Activated CD4-positive, alpha-beta T cell treated with anti-CD3 and anti-CD28 coated beads for 36 hours (primary cell): Measurements from ENCODE around the gene SPATA12. TPM values are rescaled to one million over a fixed set of nuclear protein-coding genes. Genes with fewer than 3 reads are reported as not detected.

ENCODE experiments used
- ATAC-seq: fragments of 200-7000 bp; cut with Tn5 transposase; one replicate; pipeline ENCODE4 v1.10.0; 2021; ENCODE audit warnings: mild to moderate bottlenecking, moderate library complexity
- CTCF ChIA-PET: fragments of 350-600 bp; sonication (Branson Sonifier 250); formaldehyde crosslinking; loops from one replicate; lab custom pipeline; 2021; ENCODE audit warnings: antibody characterized with exemption; lab: Charles Lee
- POLR2A ChIA-PET: fragments of 350-600 bp; sonication (Branson Sonifier 250); formaldehyde crosslinking; loops from one replicate; lab custom pipeline; 2021; ENCODE audit warnings: antibody characterized with exemption, inconsistent platforms; lab: Charles Lee
- DNase-seq: peaks from one replicate; pipeline ENCODE4 v3.0.0-alpha.2; 2020
- H3K27ac Mint-ChIP-seq: one replicate; pipeline ENCODE4 v1.8.0; 2021; ENCODE audit warnings: mixed read lengths
- H3K27me3 Mint-ChIP-seq: one replicate; pipeline ENCODE4 v1.8.0; 2021; ENCODE audit warnings: mixed read lengths
- H3K36me3 Mint-ChIP-seq: one replicate; pipeline ENCODE4 v1.8.0; 2021; ENCODE audit warnings: low read depth, mixed read lengths
- H3K4me1 Mint-ChIP-seq: one replicate; pipeline ENCODE4 v1.8.0; 2021; ENCODE audit warnings: mixed read lengths
- H3K4me3 Mint-ChIP-seq: one replicate; pipeline ENCODE4 v1.8.0; 2021; ENCODE audit warnings: mild to moderate bottlenecking, moderate library complexity, mixed read lengths
- H3K9me3 Mint-ChIP-seq: one replicate; pipeline ENCODE4 v1.8.0; 2021; ENCODE audit warnings: low read depth, mixed read lengths
- intact Hi-C, 2 experiments: fragments of 100-400 bp; cut with DNase I in 1 of 2; cut with micrococcal nuclease in 1 of 2; formaldehyde crosslinking; loops; one replicate each; pipeline versions ENCODE4 v1.14.2 to v1.15.1; 2022 to 2024; cut with DNase I, micrococcal nuclease
- total RNA-seq, 2 experiments: library from RNA; stranded (reverse); gene quantifications; one replicate each; pipeline ENCODE4 v1.2.3, GENCODE V29; 2021

The SPATA12 gene
- total RNA-seq, 2 experiments from 2014 or later, result not detected

- Mint-ChIP-seq H3K4me1 (no peaks in the 10 kb centered on the region), H3K9me3 (no peaks in the 10 kb centered on the region), H3K27me3 (no peaks in the 10 kb centered on the region), H3K27ac (no peak overlapping the region), H3K36me3 (no peaks in the 10 kb centered on the region), H3K4me3 (no peak overlapping the region)
- intact Hi-C loops, result no loop called here
- DNase-seq (no peak), ATAC-seq (no peak)
- ChIA-PET CTCF (no interaction called here), POLR2A (no interaction called here)
Measured at GRCh38 chr3:57030721-57031120, 29.7 kb upstream of the SPATA12 start.

DNA sequence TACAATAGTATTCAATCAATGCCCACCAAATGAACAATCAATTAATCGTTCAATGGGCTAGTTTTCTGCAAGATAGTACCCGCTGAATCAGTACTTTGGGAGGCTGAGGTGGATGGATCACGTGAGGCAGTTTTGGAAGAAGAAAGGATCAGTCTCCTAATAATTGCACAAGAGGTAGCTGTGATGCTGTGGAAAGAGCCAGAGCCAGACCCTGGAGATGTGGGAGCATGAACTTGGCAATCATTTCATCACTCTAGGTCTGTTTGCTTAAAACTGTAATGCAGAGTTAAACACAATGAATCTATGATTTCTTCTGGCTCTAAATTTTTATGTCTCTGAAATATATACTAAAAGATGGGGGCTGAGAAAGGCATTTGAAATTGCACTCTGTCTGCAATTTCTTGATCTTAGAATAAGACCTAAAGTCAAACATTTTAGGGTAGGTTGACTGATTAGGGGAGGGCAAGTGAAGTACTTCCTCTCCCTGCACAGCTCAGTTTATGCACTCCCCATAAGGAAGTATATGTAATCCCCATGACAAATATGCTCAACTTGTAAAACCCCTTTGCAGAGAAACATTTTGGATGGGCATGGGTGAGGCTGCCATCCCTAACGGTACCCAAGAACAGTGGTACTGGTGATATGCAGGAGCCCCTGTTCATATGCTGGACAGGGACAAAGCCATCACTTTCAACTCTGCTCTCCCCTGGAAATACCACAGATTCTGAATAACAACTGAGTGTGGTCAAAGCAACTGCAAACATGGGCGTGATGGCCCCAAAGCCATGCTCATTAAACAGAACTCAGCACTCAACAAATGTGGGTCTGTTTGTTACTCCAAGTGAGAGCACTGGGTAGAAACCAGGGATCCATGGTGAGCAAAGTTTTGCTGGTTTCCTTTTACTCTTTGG, 28.6 kb upstream of the SPATA12 start:
- intact Hi-C loops, result no loop called here
- DNase-seq, result no peak
- Mint-ChIP-seq H3K27me3 (no peaks in the 10 kb centered on the region), H3K27ac (no peak overlapping the region), H3K36me3 (no peaks in the 10 kb centered on the region), H3K9me3 (no peaks in the 10 kb centered on the region), H3K4me3 (no peak overlapping the region), H3K4me1 (no peaks in the 10 kb centered on the region)
- CTCF ChIA-PET, result no interaction called here
- POLR2A ChIA-PET, result no interaction called here
- ATAC-seq, result no peak

DNA sequence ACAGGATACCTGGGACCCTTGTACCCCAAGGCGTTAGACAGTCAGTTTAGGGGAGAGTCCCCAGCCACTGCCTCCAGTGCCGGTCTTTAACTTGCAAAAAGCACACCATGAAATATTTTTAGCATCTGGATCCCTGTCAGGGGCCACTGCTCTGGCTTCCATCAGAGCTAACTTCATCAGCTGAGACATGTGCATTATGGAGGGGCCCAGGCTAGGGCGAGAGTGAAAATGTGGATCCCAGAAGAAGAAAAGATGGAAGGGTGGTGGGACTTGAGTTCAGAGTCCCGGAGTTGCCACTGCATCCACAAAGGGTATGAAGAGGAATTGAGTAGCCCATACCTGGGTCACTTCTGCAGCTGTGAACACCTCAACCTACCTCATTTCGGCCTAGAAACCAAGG, 23.5 kb upstream of the SPATA12 start:
- no peak for ATAC-seq
- CTCF ChIA-PET, result no interaction called here
- POLR2A ChIA-PET, result no interaction called here

DNA sequence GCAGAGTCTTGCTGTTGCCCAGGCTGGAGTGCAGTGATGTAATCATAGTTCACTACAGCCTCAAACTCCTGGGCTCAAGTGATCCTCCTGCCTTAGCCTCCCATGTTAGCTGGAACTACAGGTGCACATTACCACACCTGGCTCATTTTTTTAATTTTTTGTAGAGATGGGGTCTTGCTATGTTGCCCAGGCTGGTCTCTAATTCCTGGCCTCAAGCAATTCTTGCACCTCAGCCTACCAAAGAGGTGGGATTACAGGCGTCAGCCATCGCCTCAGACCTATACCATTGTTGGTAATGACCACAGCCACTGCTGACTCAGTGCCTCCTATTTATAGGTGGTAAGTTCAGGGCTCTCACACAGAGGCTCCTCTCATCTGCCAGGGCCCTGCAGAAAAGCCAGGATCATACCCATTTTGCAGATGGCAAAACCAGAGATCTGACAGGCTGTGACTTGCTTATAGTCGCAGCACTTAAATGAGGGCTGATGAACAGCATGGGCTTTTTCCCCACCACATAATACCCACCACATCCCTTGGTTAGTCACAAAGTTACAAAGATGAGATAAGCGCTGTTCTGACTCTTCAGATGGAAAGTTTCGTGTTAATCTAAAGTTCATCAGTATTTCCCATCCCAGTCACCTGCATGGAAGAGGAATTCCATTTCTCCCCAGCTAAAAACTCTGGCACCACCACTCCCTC, 21.8 kb upstream of the SPATA12 start:
- ATAC-seq (peak; percentile 39), DNase-seq (no peak)
- Mint-ChIP-seq H3K4me3 (no peak overlapping the region), H3K27me3 (peaks cover 5% of the 10 kb centered on the region), H3K9me3 (no peaks in the 10 kb centered on the region), H3K36me3 (no peaks in the 10 kb centered on the region), H3K4me1 (no peaks in the 10 kb centered on the region), H3K27ac (no peak overlapping the region)
- intact Hi-C loops, result no loop called here
- POLR2A ChIA-PET, result no interaction called here
- CTCF ChIA-PET, result no interaction called here

More for the DNA sequence above, 23.5 kb upstream of the SPATA12 start:
- no peaks in the 10 kb centered on the region for H3K4me1 Mint-ChIP-seq
- intact Hi-C loops, result no loop called here
- no peak overlapping the region for H3K27ac Mint-ChIP-seq
- no peaks in the 10 kb centered on the region for H3K9me3 Mint-ChIP-seq
- DNase-seq, result no peak
- H3K27me3 Mint-ChIP-seq, result peaks cover 4% of the 10 kb centered on the region
- H3K36me3 Mint-ChIP-seq, result no peaks in the 10 kb centered on the region
- no peak overlapping the region for H3K4me3 Mint-ChIP-seq

- intact Hi-C loops, result no loop called here
- CTCF ChIA-PET, result no interaction called here
- no peak overlapping the region for H3K4me3 Mint-ChIP-seq
- DNase-seq, result no peak
- no peak overlapping the region for H3K27ac Mint-ChIP-seq
- peaks cover 5% of the 10 kb centered on the region for H3K27me3 Mint-ChIP-seq
- H3K36me3 Mint-ChIP-seq, result no peaks in the 10 kb centered on the region
- ATAC-seq, result no peak
- POLR2A ChIA-PET, result no interaction called here
- no peaks in the 10 kb centered on the region for H3K4me1 Mint-ChIP-seq
- no peaks in the 10 kb centered on the region for H3K9me3 Mint-ChIP-seq
Measured at GRCh38 chr3:57041674-57042073, 18.8 kb upstream of the SPATA12 start.

DNA sequence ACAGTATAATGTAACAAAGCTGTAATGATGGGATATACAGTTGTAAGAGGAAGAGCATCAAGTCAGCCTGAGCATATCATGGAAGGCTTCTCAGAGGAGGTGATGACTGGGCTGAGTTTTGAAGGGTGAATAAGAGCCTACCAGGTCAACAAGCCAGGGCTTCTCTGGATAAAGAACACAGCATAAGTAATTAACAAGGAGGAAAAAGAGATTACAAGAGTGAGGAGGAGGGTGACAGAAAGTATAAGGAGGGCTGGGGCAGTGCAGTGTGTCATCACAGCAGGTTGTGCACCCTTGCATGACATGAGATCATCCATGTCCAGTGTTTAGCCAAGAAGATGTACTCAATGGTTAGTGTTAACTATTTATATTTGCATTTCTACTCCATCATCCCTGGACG, 16.9 kb upstream of the SPATA12 start:
- Mint-ChIP-seq H3K27me3 (peaks cover 5% of the 10 kb centered on the region), H3K9me3 (no peaks in the 10 kb centered on the region), H3K4me3 (no peak overlapping the region), H3K4me1 (no peaks in the 10 kb centered on the region), H3K36me3 (no peaks in the 10 kb centered on the region), H3K27ac (no peak overlapping the region)
- intact Hi-C loops, result no loop called here
- ATAC-seq (no peak), DNase-seq (no peak)
- ChIA-PET POLR2A (no interaction called here), CTCF (no interaction called here)

GRCh38 chr3:57046101-57046765, 14.2 kb upstream of the SPATA12 start:
- H3K4me1 Mint-ChIP-seq, result no peaks in the 10 kb centered on the region
- ATAC-seq, result no peak
- no peak overlapping the region for H3K27ac Mint-ChIP-seq
- H3K4me3 Mint-ChIP-seq, result no peak overlapping the region
- H3K9me3 Mint-ChIP-seq, result no peaks in the 10 kb centered on the region
- no peak for DNase-seq
- intact Hi-C loops, result no loop called here
- ChIA-PET CTCF (interaction anchor here (0.9 to 1.2 kb wide), 3 partner anchors 25 to 51 kb away, joined by 3 to 4 read pairs (median 3); no protein-coding TSS in a partner anchor), POLR2A (no interaction called here)
- no peaks in the 10 kb centered on the region for H3K36me3 Mint-ChIP-seq
- peaks cover 2% of the 10 kb centered on the region for H3K27me3 Mint-ChIP-seq

- DNase-seq, result no peak
- intact Hi-C loops, result no loop called here
- Mint-ChIP-seq H3K9me3 (no peaks in the 10 kb centered on the region), H3K4me3 (no peak overlapping the region), H3K27ac (no peak overlapping the region), H3K4me1 (no peaks in the 10 kb centered on the region), H3K36me3 (no peaks in the 10 kb centered on the region), H3K27me3 (no peaks in the 10 kb centered on the region)
- ATAC-seq, result no peak
- POLR2A ChIA-PET, result no interaction called here
- CTCF ChIA-PET, result interaction anchor here (1.2 kb wide), 1 partner anchor 8 kb away, joined by 4 read pairs; no protein-coding TSS in a partner anchor
Measured at GRCh38 chr3:57048052-57048671, 12.3 kb upstream of the SPATA12 start.

DNA sequence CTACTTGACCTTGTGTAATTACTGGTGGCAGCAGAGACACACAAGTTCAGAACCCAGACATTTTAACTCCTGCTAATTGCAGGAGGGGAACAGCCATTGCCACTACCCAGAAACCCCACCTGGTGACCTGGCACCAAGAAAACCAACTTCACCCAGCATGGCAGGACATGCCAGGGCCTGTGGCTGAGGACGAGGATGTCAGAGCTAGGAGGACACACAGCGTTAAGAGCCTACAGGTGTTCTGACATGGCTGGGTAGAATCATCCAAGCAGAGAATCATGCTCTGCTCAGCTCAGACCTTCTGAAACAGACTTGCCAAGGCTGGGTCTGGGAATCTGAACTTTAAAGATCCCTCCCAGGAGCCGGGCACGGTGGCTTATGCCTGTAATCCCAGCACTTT, 11.7 kb upstream of the SPATA12 start:
- Mint-ChIP-seq H3K4me3 (no peak overlapping the region), H3K36me3 (no peaks in the 10 kb centered on the region), H3K27ac (no peak overlapping the region), H3K9me3 (no peaks in the 10 kb centered on the region), H3K4me1 (no peaks in the 10 kb centered on the region), H3K27me3 (peaks cover 2% of the 10 kb centered on the region)
- intact Hi-C loops, result no loop called here
- DNase-seq (no peak), ATAC-seq (no peak)
- POLR2A ChIA-PET, result no interaction called here
- CTCF ChIA-PET, result interaction anchor here (1.2 kb wide), 1 partner anchor 9 kb away, joined by 4 read pairs; no protein-coding TSS in a partner anchor

- no peak overlapping the region for H3K27ac Mint-ChIP-seq
- H3K4me3 Mint-ChIP-seq, result no peak overlapping the region
- POLR2A ChIA-PET, result no interaction called here
- no peaks in the 10 kb centered on the region for H3K9me3 Mint-ChIP-seq
- no peak for DNase-seq
- no peaks in the 10 kb centered on the region for H3K36me3 Mint-ChIP-seq
- intact Hi-C loops, result no loop called here
- H3K4me1 Mint-ChIP-seq, result no peaks in the 10 kb centered on the region
- ATAC-seq, result no peak
- H3K27me3 Mint-ChIP-seq, result peaks cover 2% of the 10 kb centered on the region
- CTCF ChIA-PET, result no interaction called here
Measured at GRCh38 chr3:57052662-57053061, 7.8 kb upstream of the SPATA12 start.

GRCh38 chr3:57053122-57053521, 7.3 kb upstream of the SPATA12 start:
- H3K36me3 Mint-ChIP-seq, result no peaks in the 10 kb centered on the region
- ChIA-PET POLR2A (no interaction called here), CTCF (no interaction called here)
- H3K27me3 Mint-ChIP-seq, result peaks cover 2% of the 10 kb centered on the region
- DNase-seq, result no peak
- H3K4me1 Mint-ChIP-seq, result no peaks in the 10 kb centered on the region
- ATAC-seq, result no peak
- H3K27ac Mint-ChIP-seq, result no peak overlapping the region
- intact Hi-C loops, result no loop called here
- H3K4me3 Mint-ChIP-seq, result no peak overlapping the region
- no peaks in the 10 kb centered on the region for H3K9me3 Mint-ChIP-seq
